GM10248 (cell line): ENCODE measurements around the gene PEAK1.

Experiments
- CTCF ChIA-PET: fragments of 300-600 bp; sonication (Branson Sonifier 250); formaldehyde crosslinking; extraction: SDS; loops from one replicate; lab custom pipeline; 2021; ENCODE audit warnings: antibody characterized with exemption; lab: Yijun Ruan, JAX
- POLR2A ChIA-PET: fragments of 350-650 bp; sonication (Branson Sonifier 250); formaldehyde crosslinking; extraction: SDS; loops from one replicate; lab custom pipeline; 2020; ENCODE audit warnings: antibody characterized with exemption; lab: Yijun Ruan, JAX
- DNase-seq: peaks from one replicate; pipeline ENCODE4 v3.0.0; 2012; ENCODE audit errors: extremely low spot score
- TF ChIP-seq, protein P1 (sequence below): IDR thresholded peaks from 2 replicates; pipeline ENCODE4 v1.5.1; 2012; ENCODE audit warnings: mild to moderate bottlenecking, low read depth; ENCODE audit errors: extremely low read depth, missing control alignments, control extremely low read depth

The PEAK1 gene

DNA sequence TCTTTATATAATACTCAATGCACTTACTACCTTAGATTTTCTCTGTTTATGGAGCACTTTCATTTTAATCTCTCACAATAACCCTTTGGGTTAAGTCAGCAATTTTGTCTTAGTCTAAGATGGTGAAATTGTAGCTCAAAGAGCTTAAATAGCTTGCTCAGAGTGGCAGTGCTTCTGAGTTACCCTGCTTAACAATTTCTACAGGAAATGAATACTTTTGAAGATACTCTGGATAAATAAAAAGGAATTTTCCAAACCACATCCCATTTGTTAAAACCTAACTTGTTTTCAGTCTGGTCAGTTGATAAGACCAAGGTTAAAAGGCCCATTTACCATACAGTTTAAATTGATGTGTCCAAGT lies 38.0 kb upstream of the PEAK1 start:
- POLR2A ChIA-PET = no interaction called here
- TF ChIP-seq, protein P1, sequence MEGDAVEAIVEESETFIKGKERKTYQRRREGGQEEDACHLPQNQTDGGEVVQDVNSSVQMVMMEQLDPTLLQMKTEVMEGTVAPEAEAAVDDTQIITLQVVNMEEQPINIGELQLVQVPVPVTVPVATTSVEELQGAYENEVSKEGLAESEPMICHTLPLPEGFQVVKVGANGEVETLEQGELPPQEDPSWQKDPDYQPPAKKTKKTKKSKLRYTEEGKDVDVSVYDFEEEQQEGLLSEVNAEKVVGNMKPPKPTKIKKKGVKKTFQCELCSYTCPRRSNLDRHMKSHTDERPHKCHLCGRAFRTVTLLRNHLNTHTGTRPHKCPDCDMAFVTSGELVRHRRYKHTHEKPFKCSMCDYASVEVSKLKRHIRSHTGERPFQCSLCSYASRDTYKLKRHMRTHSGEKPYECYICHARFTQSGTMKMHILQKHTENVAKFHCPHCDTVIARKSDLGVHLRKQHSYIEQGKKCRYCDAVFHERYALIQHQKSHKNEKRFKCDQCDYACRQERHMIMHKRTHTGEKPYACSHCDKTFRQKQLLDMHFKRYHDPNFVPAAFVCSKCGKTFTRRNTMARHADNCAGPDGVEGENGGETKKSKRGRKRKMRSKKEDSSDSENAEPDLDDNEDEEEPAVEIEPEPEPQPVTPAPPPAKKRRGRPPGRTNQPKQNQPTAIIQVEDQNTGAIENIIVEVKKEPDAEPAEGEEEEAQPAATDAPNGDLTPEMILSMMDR = no peak
- CTCF ChIA-PET = interaction anchor here (1.0 kb wide), 1 partner anchor 39 kb away, joined by 4 read pairs; no protein-coding TSS in a partner anchor
- DNase-seq = no peak

DNA sequence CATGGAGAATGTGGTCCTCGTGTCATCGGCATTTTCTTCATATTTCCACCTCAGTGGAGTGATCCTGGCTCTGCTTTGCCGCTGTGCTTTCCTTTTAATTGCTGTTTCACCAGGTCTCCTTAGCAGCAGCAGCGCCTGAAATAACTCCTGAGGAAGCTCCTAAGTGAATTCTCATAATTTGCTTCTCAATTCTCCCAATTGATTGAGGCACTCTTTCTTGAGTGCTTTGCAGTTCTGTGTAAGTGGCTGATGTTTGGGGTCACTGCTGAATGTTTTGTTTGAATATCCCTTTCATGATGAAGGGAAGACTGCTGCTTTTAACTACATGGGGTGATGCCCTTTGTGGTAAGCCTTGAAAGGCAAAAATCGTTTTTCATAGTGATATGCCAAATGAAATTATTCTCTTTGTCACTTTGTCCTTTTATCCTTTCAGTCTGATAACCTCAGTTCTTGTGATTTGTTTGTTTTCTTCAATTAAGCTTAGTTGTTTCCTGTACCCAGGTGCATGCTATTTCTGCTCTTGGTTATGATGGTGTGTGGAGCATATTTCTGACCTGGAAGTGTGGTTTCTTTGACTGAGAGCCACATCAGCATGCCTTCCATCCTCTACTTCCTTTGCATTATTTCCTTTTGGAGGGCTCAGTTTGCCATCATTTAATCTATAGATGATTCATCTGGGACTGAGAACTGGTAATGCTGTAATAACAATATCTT lies 37.4 kb upstream of the PEAK1 start:
- TF ChIP-seq, protein P1 = no peak
- DNase-seq = no peak
- POLR2A ChIA-PET = no interaction called here
- CTCF ChIA-PET = no interaction called here

DNA sequence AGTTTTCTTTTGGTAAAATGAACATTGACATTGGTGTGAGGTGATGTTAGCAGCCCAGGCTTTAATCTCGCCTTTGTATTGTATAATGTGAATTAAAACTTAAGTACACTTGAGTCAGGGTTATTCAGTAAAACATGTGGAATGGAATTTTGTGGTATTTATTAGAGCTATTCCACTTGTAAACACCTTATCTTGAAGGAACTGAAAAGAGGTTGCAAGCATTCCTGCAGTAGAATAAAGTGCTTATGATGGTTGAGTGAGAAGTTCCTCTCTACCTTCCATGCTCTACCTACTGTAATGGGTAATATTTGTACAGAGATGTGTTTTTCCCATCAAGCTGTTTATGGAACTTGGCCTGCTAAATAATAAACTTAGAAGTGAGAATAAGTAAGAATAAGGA lies 36.8 kb upstream of the PEAK1 start:
- TF ChIP-seq, protein P1 = no peak
- no peak for DNase-seq
- POLR2A ChIA-PET = no interaction called here
- CTCF ChIA-PET = no interaction called here

DNA sequence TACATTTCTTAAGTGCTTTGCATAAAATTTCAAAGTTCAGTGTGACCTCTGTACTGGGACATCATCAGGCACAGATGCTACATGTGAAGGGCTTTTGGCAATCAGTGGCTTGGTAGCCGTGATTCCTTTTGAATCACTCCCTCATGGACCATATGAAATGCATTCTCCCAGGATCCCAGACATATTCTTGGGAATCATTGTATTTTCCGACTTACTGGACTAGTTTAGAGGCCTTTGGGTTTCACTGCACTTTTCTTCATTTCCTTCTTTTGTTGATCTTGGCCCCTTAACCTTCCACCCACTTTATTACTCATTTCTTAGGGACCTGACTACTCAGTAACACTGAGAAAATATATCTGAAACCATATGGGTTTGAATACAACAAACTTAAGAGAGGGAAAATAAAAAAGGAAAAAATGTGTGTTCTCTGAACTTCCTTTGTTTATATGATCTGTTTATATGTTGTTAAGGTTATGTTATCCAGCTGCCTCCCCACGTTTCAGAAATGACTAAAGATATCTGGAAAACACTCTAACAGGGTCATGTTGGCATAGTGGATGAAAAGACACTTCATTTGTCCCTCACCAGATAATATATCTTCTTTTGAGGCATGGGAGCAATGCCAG lies 35.9 kb upstream of the PEAK1 start:
- TF ChIP-seq, protein P1 = no peak
- ChIA-PET POLR2A (no interaction called here), CTCF (no interaction called here)
- no peak for DNase-seq

DNA sequence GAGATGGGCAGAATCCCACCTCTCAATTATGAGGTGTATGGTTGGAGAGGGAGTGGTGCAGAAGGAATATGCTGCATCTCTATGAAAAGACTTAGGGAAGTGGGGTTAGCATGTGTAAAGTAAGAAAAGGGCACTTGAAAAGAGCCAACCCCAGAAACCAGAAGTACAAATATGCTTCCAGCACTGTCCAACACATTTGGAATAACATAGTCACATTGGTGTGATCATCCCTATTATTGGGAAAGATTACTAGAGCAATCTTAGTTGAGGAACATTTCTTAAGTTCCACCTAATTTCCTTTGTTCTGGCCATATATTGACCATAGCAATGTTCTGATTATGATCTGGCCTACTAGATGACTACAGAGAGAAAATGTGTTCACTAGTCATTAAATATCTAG lies 35.0 kb upstream of the PEAK1 start:
- TF ChIP-seq, protein P1 = no peak
- POLR2A ChIA-PET = no interaction called here
- CTCF ChIA-PET = interaction anchor here (1.2 kb wide), 1 partner anchor 18 kb away, joined by 3 read pairs; no protein-coding TSS in a partner anchor
- no peak for DNase-seq

DNA sequence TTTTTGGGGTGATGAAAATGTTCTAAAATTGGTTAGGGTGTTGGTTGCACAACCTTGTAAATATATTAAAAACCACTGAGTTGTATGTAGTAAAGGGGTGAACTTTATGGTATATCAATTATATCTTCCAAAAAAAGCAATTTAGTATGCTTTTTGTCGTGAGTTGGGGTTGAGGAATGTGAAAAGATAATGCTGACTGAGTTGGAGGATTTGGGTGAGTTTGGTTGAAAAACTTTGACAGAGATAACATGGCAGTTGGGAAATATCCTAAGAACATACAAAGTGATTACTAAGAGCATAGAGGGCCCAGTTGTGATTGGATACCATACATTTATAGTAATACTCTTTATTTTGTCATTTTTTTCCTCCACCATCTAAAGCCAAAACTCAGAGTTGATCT lies 34.4 kb upstream of the PEAK1 start:
- ChIA-PET CTCF (interaction anchor here (1.2 kb wide), 1 partner anchor 17 kb away, joined by 3 read pairs; no protein-coding TSS in a partner anchor), POLR2A (no interaction called here)
- no peak for DNase-seq
- TF ChIP-seq, protein P1 = no peak
